GM06990 (cell line): ENCODE data around the gene ASB15.

Experiments used
- DNase-seq: peaks from one replicate; pipeline ENCODE4 v3.0.0-alpha.2; 2011; ENCODE audit not compliant: insufficient read length; ENCODE audit errors: extremely low read depth
- H3K27me3 ChIP-seq: replicated peaks from 2 replicates; pipeline ENCODE4 v1.6.0; 2011; ENCODE audit warnings: low read length; ENCODE audit not compliant: control insufficient read depth, insufficient read depth
- H3K36me3 ChIP-seq: 2 replicates; pipeline ENCODE4 v1.5.1; 2011; ENCODE audit warnings: low read length; ENCODE audit not compliant: control insufficient read depth, insufficient read depth
- H3K4me3 ChIP-seq: replicated peaks from 2 replicates; pipeline ENCODE4 v1.5.1; 2011; ENCODE audit warnings: low read depth, mild to moderate bottlenecking, control low read depth, low read length
- CTCF ChIP-seq: IDR thresholded peaks from 2 replicates; pipeline ENCODE4 v1.5.1; 2011; ENCODE audit warnings: low read length, control low read depth, mild to moderate bottlenecking, inconsistent platforms; ENCODE audit not compliant: insufficient read depth, poor library complexity, severe bottlenecking

The ASB15 gene

GRCh38 chr7:123663200-123663599 lies 61.6 kb downstream of the ASB15 start:
- no peak for DNase-seq
- H3K36me3 ChIP-seq, result no peaks in the 10 kb centered on the region
- H3K4me3 ChIP-seq, result no peak overlapping the region
- no peak for TF ChIP-seq CTCF
- H3K27me3 ChIP-seq, result no peaks in the 10 kb centered on the region

GRCh38 chr7:123665157-123665556 lies 63.5 kb downstream of the ASB15 start:
- DNase-seq, result no peak
- H3K27me3 ChIP-seq, result no peaks in the 10 kb centered on the region
- no peak for TF ChIP-seq CTCF
- no peak overlapping the region for H3K4me3 ChIP-seq
- no peaks in the 10 kb centered on the region for H3K36me3 ChIP-seq

- Histone ChIP-seq H3K4me3 (no peak overlapping the region), H3K27me3 (no peaks in the 10 kb centered on the region), H3K36me3 (no peaks in the 10 kb centered on the region)
- no peak for DNase-seq
- TF ChIP-seq CTCF, result no peak
Measured at GRCh38 chr7:123665896-123666295, 64.3 kb downstream of the ASB15 start.

GRCh38 chr7:123666492-123666891 lies 64.9 kb downstream of the ASB15 start:
- Histone ChIP-seq H3K27me3 (no peaks in the 10 kb centered on the region), H3K4me3 (no peak overlapping the region), H3K36me3 (no peaks in the 10 kb centered on the region)
- DNase-seq, result no peak
- TF ChIP-seq CTCF, result no peak

- no peak for TF ChIP-seq CTCF
- H3K27me3 ChIP-seq, result no peaks in the 10 kb centered on the region
- H3K36me3 ChIP-seq, result no peaks in the 10 kb centered on the region
- DNase-seq, result no peak
- no peak overlapping the region for H3K4me3 ChIP-seq
Measured at GRCh38 chr7:123669485-123669884, 67.9 kb downstream of the ASB15 start.

- H3K27me3 ChIP-seq, result no peaks in the 10 kb centered on the region
- no peak for TF ChIP-seq CTCF
- no peak overlapping the region for H3K4me3 ChIP-seq
- no peak for DNase-seq
- H3K36me3 ChIP-seq, result no peaks in the 10 kb centered on the region
Measured at GRCh38 chr7:123673137-123673732, 71.6 kb downstream of the ASB15 start.
